Measurements from ENCODE around the gene SYVN1.

The SYVN1 gene

DNA sequence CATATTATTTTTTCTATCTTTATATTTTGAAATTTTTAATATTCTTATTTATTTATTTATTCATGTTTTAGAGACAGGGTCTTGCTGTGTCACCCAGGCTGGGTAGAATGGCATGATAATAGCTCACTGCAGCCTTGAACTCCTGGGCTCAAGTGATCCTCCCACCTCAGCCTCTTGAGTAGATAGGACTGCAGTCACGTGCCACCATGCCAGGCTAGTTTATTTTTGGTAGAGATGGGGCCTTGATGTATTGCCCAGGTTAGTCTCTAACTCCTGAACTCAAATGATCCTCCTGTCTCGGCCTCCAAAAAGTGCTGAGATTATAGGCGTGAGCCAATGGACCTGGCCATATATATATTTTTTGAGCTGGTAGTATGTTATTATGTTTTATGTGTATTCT is 33.3 kb upstream of the SYVN1 start:
- no peaks in the 10 kb centered on the region for H4K20me1 ChIP-seq (ENCODE audit: insufficient read depth, low read length, poor library complexity, severe bottlenecking)
- no peaks in the 10 kb centered on the region for H3K9me3 ChIP-seq (ENCODE audit: insufficient read depth, low read depth, low read length)
- H2AFZ ChIP-seq (ENCODE audit: low read length): no peak overlapping the region
- no peaks in the 10 kb centered on the region for H3K9me2 ChIP-seq (replicated peaks; ENCODE audit: low read depth, low read length)
- no peak for TF ChIP-seq EZH2phosphoT487 (IDR thresholded peaks at IDR 0.05; ENCODE audit: borderline replicate concordance)
- TF ChIP-seq, protein P1, sequence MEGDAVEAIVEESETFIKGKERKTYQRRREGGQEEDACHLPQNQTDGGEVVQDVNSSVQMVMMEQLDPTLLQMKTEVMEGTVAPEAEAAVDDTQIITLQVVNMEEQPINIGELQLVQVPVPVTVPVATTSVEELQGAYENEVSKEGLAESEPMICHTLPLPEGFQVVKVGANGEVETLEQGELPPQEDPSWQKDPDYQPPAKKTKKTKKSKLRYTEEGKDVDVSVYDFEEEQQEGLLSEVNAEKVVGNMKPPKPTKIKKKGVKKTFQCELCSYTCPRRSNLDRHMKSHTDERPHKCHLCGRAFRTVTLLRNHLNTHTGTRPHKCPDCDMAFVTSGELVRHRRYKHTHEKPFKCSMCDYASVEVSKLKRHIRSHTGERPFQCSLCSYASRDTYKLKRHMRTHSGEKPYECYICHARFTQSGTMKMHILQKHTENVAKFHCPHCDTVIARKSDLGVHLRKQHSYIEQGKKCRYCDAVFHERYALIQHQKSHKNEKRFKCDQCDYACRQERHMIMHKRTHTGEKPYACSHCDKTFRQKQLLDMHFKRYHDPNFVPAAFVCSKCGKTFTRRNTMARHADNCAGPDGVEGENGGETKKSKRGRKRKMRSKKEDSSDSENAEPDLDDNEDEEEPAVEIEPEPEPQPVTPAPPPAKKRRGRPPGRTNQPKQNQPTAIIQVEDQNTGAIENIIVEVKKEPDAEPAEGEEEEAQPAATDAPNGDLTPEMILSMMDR (conservative IDR thresholded peaks at IDR 0.05; ENCODE audit: low read length): no peak
- H3K4me2 ChIP-seq (ENCODE audit: low read depth, low read length, poor library complexity, severe bottlenecking): no peak overlapping the region
- H3K4me1 ChIP-seq (ENCODE audit: insufficient read depth, low read length, poor library complexity, severe bottlenecking): peaks cover 15% of the 10 kb centered on the region
- H3K27me3 ChIP-seq (ENCODE audit: insufficient read depth, low read length, poor library complexity, severe bottlenecking): no peaks in the 10 kb centered on the region
- no peaks in the 10 kb centered on the region for H3K36me3 ChIP-seq (ENCODE audit: insufficient read depth, low read length)
- no peak overlapping the region for H3K4me3 ChIP-seq (ENCODE audit: low read length, poor library complexity, severe bottlenecking)
- no peaks in the 10 kb centered on the region for H3F3A ChIP-seq (ENCODE audit: low read depth)
- H3K9ac ChIP-seq (ENCODE audit: low read depth, low read length, poor library complexity, severe bottlenecking): no peak overlapping the region
- H3K79me2 ChIP-seq (ENCODE audit: insufficient read depth, low read length): no peaks in the 10 kb centered on the region

- Histone ChIP-seq H3K4me1 (ENCODE audit: insufficient read depth, low read length, poor library complexity, severe bottlenecking) (peaks cover 15% of the 10 kb centered on the region), H3K36me3 (ENCODE audit: insufficient read depth, low read length) (no peaks in the 10 kb centered on the region), H2AFZ (ENCODE audit: low read length) (no peak overlapping the region), H3K9ac (ENCODE audit: low read depth, low read length, poor library complexity, severe bottlenecking) (no peak overlapping the region), H3K9me2 (replicated peaks; ENCODE audit: low read depth, low read length) (no peaks in the 10 kb centered on the region), H3K4me2 (ENCODE audit: low read depth, low read length, poor library complexity, severe bottlenecking) (no peak overlapping the region), H4K20me1 (ENCODE audit: insufficient read depth, low read length, poor library complexity, severe bottlenecking) (no peaks in the 10 kb centered on the region), H3F3A (ENCODE audit: low read depth) (no peaks in the 10 kb centered on the region), H3K27me3 (ENCODE audit: insufficient read depth, low read length, poor library complexity, severe bottlenecking) (no peaks in the 10 kb centered on the region), H3K79me2 (ENCODE audit: insufficient read depth, low read length) (no peaks in the 10 kb centered on the region), H3K9me3 (ENCODE audit: insufficient read depth, low read depth, low read length) (no peaks in the 10 kb centered on the region), H3K4me3 (ENCODE audit: low read length, poor library complexity, severe bottlenecking) (no peak overlapping the region)
- no peak for TF ChIP-seq EZH2phosphoT487 (IDR thresholded peaks at IDR 0.05; ENCODE audit: borderline replicate concordance)
- TF ChIP-seq, protein P1 (conservative IDR thresholded peaks at IDR 0.05; ENCODE audit: low read length): no peak
Observed at GRCh38 chr11:65166893-65167292, 32.6 kb upstream of the SYVN1 start.

DNA sequence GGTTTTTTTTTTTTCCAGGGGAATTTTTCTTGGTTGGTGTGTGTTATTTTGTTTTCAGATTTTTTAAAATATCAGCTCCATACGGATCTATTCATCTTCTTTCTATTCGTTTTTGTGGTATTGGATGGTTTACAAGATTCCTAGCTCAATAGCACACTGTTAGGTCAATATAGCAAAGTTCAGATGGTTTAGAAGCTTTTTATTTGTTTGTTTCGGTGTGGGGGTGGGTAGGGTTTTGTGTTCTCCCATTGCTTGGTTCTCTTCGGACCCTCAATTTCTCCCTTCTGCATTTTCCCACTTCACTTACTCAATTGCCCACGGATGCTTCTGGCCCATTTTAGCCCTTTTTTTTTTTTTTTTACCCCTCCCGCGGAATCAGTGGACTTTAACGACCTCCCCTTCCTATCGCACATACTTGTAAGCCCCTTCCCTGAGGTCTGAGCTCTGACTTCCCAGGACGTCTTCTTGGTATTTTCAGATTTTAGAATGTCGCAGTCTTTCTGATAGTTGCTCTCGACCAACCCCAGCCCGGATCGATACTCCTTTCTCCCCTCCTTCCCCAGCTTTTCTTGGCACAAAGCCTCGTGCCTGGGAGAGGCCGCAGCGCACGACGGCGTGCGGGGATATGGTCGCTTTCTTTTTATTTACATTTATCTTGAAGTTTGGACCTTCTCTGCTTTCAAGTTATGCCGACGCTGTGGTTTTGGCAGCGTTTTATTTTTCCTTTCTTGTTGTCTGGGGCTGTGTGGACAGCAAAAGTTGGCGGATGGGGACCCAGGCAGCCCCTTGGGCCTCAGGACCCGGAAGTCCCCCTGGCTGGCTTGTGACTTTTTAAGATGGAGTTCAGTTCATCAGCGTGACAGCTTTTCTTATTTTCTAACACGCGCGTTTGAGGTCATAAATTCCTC is 31.3 kb upstream of the SYVN1 start:
- no peak overlapping the region for H3K4me3 ChIP-seq (ENCODE audit: low read length, poor library complexity, severe bottlenecking)
- no peak overlapping the region for H3K4me2 ChIP-seq (ENCODE audit: low read depth, low read length, poor library complexity, severe bottlenecking)
- H3K9ac ChIP-seq (ENCODE audit: low read depth, low read length, poor library complexity, severe bottlenecking): no peak overlapping the region
- no peaks in the 10 kb centered on the region for H3K9me2 ChIP-seq (replicated peaks; ENCODE audit: low read depth, low read length)
- no peaks in the 10 kb centered on the region for H3K9me3 ChIP-seq (ENCODE audit: insufficient read depth, low read depth, low read length)
- no peaks in the 10 kb centered on the region for H3K36me3 ChIP-seq (ENCODE audit: insufficient read depth, low read length)
- H3K4me1 ChIP-seq (ENCODE audit: insufficient read depth, low read length, poor library complexity, severe bottlenecking): peaks cover 15% of the 10 kb centered on the region
- H4K20me1 ChIP-seq (ENCODE audit: insufficient read depth, low read length, poor library complexity, severe bottlenecking): no peaks in the 10 kb centered on the region
- no peaks in the 10 kb centered on the region for H3K79me2 ChIP-seq (ENCODE audit: insufficient read depth, low read length)
- no peak overlapping the region for H2AFZ ChIP-seq (ENCODE audit: low read length)
- no peaks in the 10 kb centered on the region for H3K27me3 ChIP-seq (ENCODE audit: insufficient read depth, low read length, poor library complexity, severe bottlenecking)
- no peak for TF ChIP-seq EZH2phosphoT487 (IDR thresholded peaks at IDR 0.05; ENCODE audit: borderline replicate concordance)
- TF ChIP-seq, protein P1 (conservative IDR thresholded peaks at IDR 0.05; ENCODE audit: low read length): no peak
- no peaks in the 10 kb centered on the region for H3F3A ChIP-seq (ENCODE audit: low read depth)

Measured in Loucy (cell line).